Measurements from ENCODE around the gene FRMPD2. TPM values are rescaled to one million over a fixed set of nuclear protein-coding genes. Genes with fewer than 3 reads are reported as not detected.

Gene FRMPD2
- total and polyA plus RNA-seq, 12 donors, result under 0.01 to 0.55 TPM; not detected in 10

- no peak for DNase-seq
- Histone ChIP-seq H3K36me3 (replicated peaks in 1 of 2) (no peaks in the 10 kb centered on the region), H3K27ac (no peak overlapping the region), H3K4me3 (no peak overlapping the region), H3K4me1 (replicated peaks in 1 of 2) (no peaks in the 10 kb centered on the region), H3K27me3 (no peaks in the 10 kb centered on the region), H3K9me3 (replicated peaks in 1 of 3) (no peaks in the 10 kb centered on the region)
- intact Hi-C loops (cut with DNase I), result no loop called here
- TF ChIP-seq POLR2A (IDR thresholded peaks at IDR 0.05) (no peak), CTCF (IDR thresholded peaks at IDR 0.05) (no peak)
- 93 to 97% (median 93%) methylated on average over 2 of the region's 2 CpGs for WGBS, 4 donors
Observed at GRCh38 chr10:48279081-48279751, 4.7 kb upstream of the FRMPD2 start.

- no peak overlapping the region for H3K4me3 ChIP-seq
- 88 to 97% (median 93%) methylated on average over 1 of the region's 1 CpG for WGBS, 4 donors
- TF ChIP-seq POLR2A (IDR thresholded peaks at IDR 0.05), result no peak
- TF ChIP-seq CTCF (IDR thresholded peaks at IDR 0.05), result no peak
- H3K27ac ChIP-seq, result no peak overlapping the region
- H3K36me3 ChIP-seq (replicated peaks in 1 of 2), result no peaks in the 10 kb centered on the region
- no peaks in the 10 kb centered on the region for H3K9me3 ChIP-seq (replicated peaks in 1 of 3)
- no peaks in the 10 kb centered on the region for H3K4me1 ChIP-seq (replicated peaks in 1 of 2)
- no peak for DNase-seq
- intact Hi-C loops (cut with DNase I), result no loop called here
- no peaks in the 10 kb centered on the region for H3K27me3 ChIP-seq
Observed at GRCh38 chr10:48277093-48277492, 2.6 kb upstream of the FRMPD2 start.

- DNase-seq, result no peak
- H3K27me3 ChIP-seq, result no peaks in the 10 kb centered on the region
- H3K27ac ChIP-seq, result no peak overlapping the region
- H3K4me3 ChIP-seq, result no peak overlapping the region
- WGBS, 4 donors, result 73 to 82% (median 75%) methylated on average over 2 of the region's 2 CpGs
- intact Hi-C loops (cut with DNase I), result no loop called here
- H3K4me1 ChIP-seq (replicated peaks in 1 of 2), result no peaks in the 10 kb centered on the region
- H3K36me3 ChIP-seq (replicated peaks in 1 of 2), result no peaks in the 10 kb centered on the region
- no peaks in the 10 kb centered on the region for H3K9me3 ChIP-seq (replicated peaks in 1 of 3)
- no peak for TF ChIP-seq CTCF (IDR thresholded peaks at IDR 0.05)
- TF ChIP-seq POLR2A (IDR thresholded peaks at IDR 0.05), result no peak
Observed at GRCh38 chr10:48273741-48274140, 755 bp downstream of the FRMPD2 start.

GRCh38 chr10:48272682-48273081 is 1.8 kb downstream of the FRMPD2 start:
- WGBS, 4 donors, result 92 to 98% (median 94%) methylated on average over 2 of the region's 2 CpGs

More at GRCh38 chr10:48272682-48273081, 1.8 kb downstream of the FRMPD2 start:
- no peaks in the 10 kb centered on the region for H3K27me3 ChIP-seq
- no peaks in the 10 kb centered on the region for H3K9me3 ChIP-seq (replicated peaks in 1 of 3)
- intact Hi-C loops (cut with DNase I), result no loop called here
- H3K4me3 ChIP-seq, result no peak overlapping the region
- no peaks in the 10 kb centered on the region for H3K36me3 ChIP-seq (replicated peaks in 1 of 2)
- no peak for TF ChIP-seq POLR2A (IDR thresholded peaks at IDR 0.05)
- TF ChIP-seq CTCF (IDR thresholded peaks at IDR 0.05), result no peak
- H3K27ac ChIP-seq, result no peak overlapping the region
- DNase-seq, result no peak
- no peaks in the 10 kb centered on the region for H3K4me1 ChIP-seq (replicated peaks in 1 of 2)

Measured in adrenal gland (tissue), 12 donors.